Midbrain (tissue), 1 donor: ENCODE results near the gene PMF1.
"Not testable (repeated sequence)": the region's sequence is repeated elsewhere in the genome, so short reads cannot be mapped to it uniquely, and the experiment has no call there.

ENCODE experiments used
- DNase-seq: peaks from one replicate; lab custom pipeline; 2025; lab: John Stamatoyannopoulos, UW

Gene PMF1

GRCh38 chr1:156212833-156213643, at the start of gene PMF1:
Gene PMF1 (plus strand): TSS chr1:156213007. CDS start chr1:156213016, 9 bp downstream.
- DNase-seq = peak; percentile 95

GRCh38 chr1:156163712-156164111, 49.1 kb upstream of the PMF1 start:
- DNase-seq = no peak

GRCh38 chr1:156164125-156164831, 48.5 kb upstream of the PMF1 start:
- no peak for DNase-seq

- DNase-seq = no peak
Observed at GRCh38 chr1:156165083-156165482, 47.7 kb upstream of the PMF1 start.

GRCh38 chr1:156167536-156167935, 45.3 kb upstream of the PMF1 start:
- DNase-seq = no peak

GRCh38 chr1:156172696-156173470, 39.9 kb upstream of the PMF1 start:
- no peak for DNase-seq

- DNase-seq = no peak
Observed at GRCh38 chr1:156176610-156177210, 36.1 kb upstream of the PMF1 start.

GRCh38 chr1:156177919-156178654, 34.7 kb upstream of the PMF1 start:
- no peak for DNase-seq

GRCh38 chr1:156180471-156180870, 32.3 kb upstream of the PMF1 start:
- no peak for DNase-seq

GRCh38 chr1:156181391-156181924, 31.3 kb upstream of the PMF1 start:
- DNase-seq = not testable (repeated sequence)

- not testable (repeated sequence) for DNase-seq
Observed at GRCh38 chr1:156182010-156182779, 30.6 kb upstream of the PMF1 start.

GRCh38 chr1:156186347-156187177, 26.2 kb upstream of the PMF1 start:
- not testable (repeated sequence) for DNase-seq

GRCh38 chr1:156190265-156190664, 22.5 kb upstream of the PMF1 start:
- DNase-seq = not testable (repeated sequence)

- no peak for DNase-seq
Observed at GRCh38 chr1:156191292-156191964, 21.4 kb upstream of the PMF1 start.

- no peak for DNase-seq
Observed at GRCh38 chr1:156193208-156193487, 19.7 kb upstream of the PMF1 start.

- peak; percentile 99 for DNase-seq
Observed at GRCh38 chr1:156193488-156194299, 19.1 kb upstream of the PMF1 start, which contains the start of gene SLC25A44. Gene SLC25A44 (plus strand): TSS chr1:156194104. CDS start chr1:156199848, 5,744 bp downstream.

GRCh38 chr1:156194300-156194652, 18.5 kb upstream of the PMF1 start:
- no peak for DNase-seq

GRCh38 chr1:156195853-156196252, 17.0 kb upstream of the PMF1 start:
- no peak for DNase-seq
